Loucy (cell line): ENCODE data around the gene FFAR2.

Experiments used
- CTCF ChIP-seq: fragments of 200-600 bp; sonication (generic); conservative IDR thresholded peaks from 2 replicates; pipeline ENCODE4 v1.5.1; 2014; ENCODE audit warnings: mild to moderate bottlenecking, antibody characterized with exemption, low read length
- EZH2phosphoT487 ChIP-seq: fragments of 200-600 bp; IDR thresholded peaks from 2 replicates; pipeline ENCODE4 v1.6.1; 2018; ENCODE audit warnings: antibody characterized with exemption, mild to moderate bottlenecking, moderate library complexity, borderline replicate concordance

GRCh38 chr19:35498984-35499527 lies 51.0 kb downstream of the FFAR2 start:
- no peak for TF ChIP-seq CTCF
- no peak for TF ChIP-seq EZH2phosphoT487
